Measurements from ENCODE around the gene FSTL5. TPM values are rescaled to one million over a fixed set of nuclear protein-coding genes. Genes with fewer than 3 reads are reported as not detected.

The FSTL5 gene
- total and polyA plus RNA-seq, 5 donors from 2014 or later = not detected

DNA sequence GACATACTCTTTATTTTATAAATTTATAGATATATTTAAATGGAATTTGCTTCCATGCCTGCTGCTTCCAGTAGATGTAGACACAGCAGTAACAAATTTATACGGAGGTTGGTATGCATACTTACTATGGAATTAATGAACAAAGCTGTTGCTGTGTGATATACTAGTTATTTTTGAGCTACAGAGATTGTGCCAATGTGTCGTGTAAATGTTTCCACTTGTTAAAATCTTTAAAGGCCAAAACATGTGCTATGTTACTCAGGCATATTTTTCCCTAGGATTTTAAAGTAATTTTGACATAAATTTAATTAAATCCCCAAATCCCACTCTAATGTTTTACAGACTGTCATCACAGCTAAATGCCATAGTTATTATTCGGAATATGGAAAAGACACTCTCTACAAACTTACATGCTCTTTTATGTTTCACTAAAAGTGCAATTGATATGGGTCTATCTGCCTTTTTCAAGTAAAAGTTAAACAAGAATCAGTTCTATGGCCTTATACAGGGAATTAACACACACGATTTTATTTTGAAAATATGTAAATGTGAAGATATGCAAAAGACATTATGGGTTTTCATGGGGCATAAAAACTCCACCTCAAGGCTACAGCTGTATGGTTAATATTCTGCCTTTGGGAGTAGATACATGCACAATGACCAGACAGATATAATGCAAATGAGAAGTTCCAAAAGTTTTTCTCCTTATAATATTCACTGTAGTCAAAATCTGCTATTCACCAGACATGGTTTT lies 256.8 kb downstream of the FSTL5 start:
- H3K9me3 Mint-ChIP-seq = peaks cover 0 to 7% (median 3%) of the 10 kb centered on the region in 7 donors
- Histone ChIP-seq H3K27me3 (ENCODE audit: control insufficient read depth, insufficient read depth, low read length) (no peaks in the 10 kb centered on the region), H3K27ac (ENCODE audit: insufficient read depth, low read length, poor library complexity, severe bottlenecking) (no peak overlapping the region), H3K4me1 (ENCODE audit: control insufficient read depth, insufficient read depth, low read length, poor library complexity, severe bottlenecking) (no peaks in the 10 kb centered on the region), H3K4me3 (ENCODE audit: low read depth, low read length) (no peak overlapping the region), H3K9me3 (ENCODE audit: control insufficient read depth in 2 of 2, low read length in 2 of 2) (no peaks in the 10 kb centered on the region), H3K36me3 (ENCODE audit: control insufficient read depth, insufficient read depth, low read length) (no peaks in the 10 kb centered on the region)
- ATAC-seq (ENCODE audit: low read depth in 2 of 2) = no peak
- H3K27me3 Mint-ChIP-seq = no peaks in the 10 kb centered on the region
- H3K4me1 Mint-ChIP-seq = no peaks in the 10 kb centered on the region
- no peak overlapping the region for H3K27ac Mint-ChIP-seq
- H3K4me3 Mint-ChIP-seq = no peak overlapping the region
- H3K36me3 Mint-ChIP-seq = no peaks in the 10 kb centered on the region
- DNase-seq = no peak

DNA sequence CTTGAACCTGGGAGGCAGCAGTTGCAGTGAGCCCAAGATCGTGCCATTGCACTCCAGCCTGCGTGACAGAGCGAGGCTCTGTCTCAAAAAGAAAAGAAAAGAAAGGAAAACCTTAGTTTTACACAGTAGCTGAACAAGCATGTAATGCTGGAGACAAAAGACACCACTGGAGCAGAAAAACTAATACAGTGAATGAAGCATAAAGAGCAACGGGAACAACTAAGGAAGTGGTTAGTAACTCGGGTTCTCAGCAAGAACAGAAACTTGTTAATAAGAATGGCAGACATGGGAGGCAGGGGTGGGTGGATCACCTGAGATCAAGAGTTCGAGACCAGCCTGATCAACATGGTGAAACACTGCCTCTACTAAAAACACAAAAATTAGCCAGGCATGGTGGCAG lies 263.7 kb downstream of the FSTL5 start:
- H3K4me1 ChIP-seq (ENCODE audit: control insufficient read depth, insufficient read depth, low read length, poor library complexity, severe bottlenecking) = no peaks in the 10 kb centered on the region
- H3K4me3 ChIP-seq (ENCODE audit: low read depth, low read length) = no peak overlapping the region
- no peak overlapping the region for H3K4me3 Mint-ChIP-seq
- ATAC-seq (ENCODE audit: low read depth in 2 of 2) (no peak), DNase-seq (no peak)
- peaks cover 0 to 14% (median 4%) of the 10 kb centered on the region in 7 donors for H3K9me3 Mint-ChIP-seq
- H3K27me3 ChIP-seq (ENCODE audit: control insufficient read depth, insufficient read depth, low read length) = no peaks in the 10 kb centered on the region
- H3K36me3 Mint-ChIP-seq = no peaks in the 10 kb centered on the region
- H3K27me3 Mint-ChIP-seq = no peaks in the 10 kb centered on the region
- H3K4me1 Mint-ChIP-seq = no peaks in the 10 kb centered on the region
- H3K27ac Mint-ChIP-seq = no peak overlapping the region
- peaks cover 0 to 3% of the 10 kb centered on the region in 2 experiments for H3K9me3 ChIP-seq (ENCODE audit: control insufficient read depth in 2 of 2, low read length in 2 of 2)
- H3K27ac ChIP-seq (ENCODE audit: insufficient read depth, low read length, poor library complexity, severe bottlenecking) = no peak overlapping the region
- no peaks in the 10 kb centered on the region for H3K36me3 ChIP-seq (ENCODE audit: control insufficient read depth, insufficient read depth, low read length)

DNA sequence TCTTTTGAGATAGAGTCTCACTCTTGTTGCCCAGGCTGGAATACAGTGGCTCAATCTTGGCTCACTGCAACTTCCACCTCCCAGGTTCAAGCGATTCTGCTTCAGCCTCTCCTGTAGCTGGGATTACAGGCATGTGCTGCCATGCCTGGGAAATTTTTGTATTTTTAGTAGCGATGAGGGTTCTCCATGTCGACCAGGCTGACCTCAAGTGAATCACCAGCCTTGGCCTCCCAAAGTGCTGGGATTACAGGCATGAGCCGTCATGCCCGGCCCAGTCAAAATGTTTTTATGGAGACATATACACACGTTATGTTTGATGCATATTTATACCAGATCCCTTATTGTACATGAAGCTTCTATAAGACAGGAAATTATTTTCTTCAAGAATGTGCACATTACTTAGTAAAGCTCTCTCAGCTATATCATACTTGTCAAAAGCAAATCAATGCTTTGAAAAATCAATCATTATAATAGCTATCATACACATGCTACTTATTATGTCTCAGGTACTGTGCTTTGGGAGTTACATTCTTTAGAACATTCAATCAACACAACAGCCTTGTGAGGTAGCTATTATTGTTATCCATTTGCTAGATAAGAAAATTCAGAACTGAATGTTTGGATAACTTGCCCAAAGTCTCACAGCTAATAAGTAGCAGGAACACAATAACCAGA lies 269.2 kb downstream of the FSTL5 start:
- Mint-ChIP-seq H3K4me3 (peak overlapping the region in 1 of 4 donors; percentile 7), H3K27ac (no peak overlapping the region), H3K9me3 (peaks cover 0 to 16% (median 0%) of the 10 kb centered on the region in 7 donors), H3K36me3 (no peaks in the 10 kb centered on the region), H3K4me1 (no peaks in the 10 kb centered on the region), H3K27me3 (no peaks in the 10 kb centered on the region)
- H3K4me3 ChIP-seq (ENCODE audit: low read depth, low read length) = no peak overlapping the region
- H3K36me3 ChIP-seq (ENCODE audit: control insufficient read depth, insufficient read depth, low read length) = no peaks in the 10 kb centered on the region
- DNase-seq (no peak), ATAC-seq (ENCODE audit: low read depth in 2 of 2) (no peak)
- no peaks in the 10 kb centered on the region for H3K4me1 ChIP-seq (ENCODE audit: control insufficient read depth, insufficient read depth, low read length, poor library complexity, severe bottlenecking)
- no peaks in the 10 kb centered on the region for H3K27me3 ChIP-seq (ENCODE audit: control insufficient read depth, insufficient read depth, low read length)
- peaks cover 0 to 2% of the 10 kb centered on the region in 2 experiments for H3K9me3 ChIP-seq (ENCODE audit: control insufficient read depth in 2 of 2, low read length in 2 of 2)
- no peak overlapping the region for H3K27ac ChIP-seq (ENCODE audit: insufficient read depth, low read length, poor library complexity, severe bottlenecking)

- H3K9me3 ChIP-seq (ENCODE audit: control insufficient read depth in 2 of 2, low read length in 2 of 2) = no peaks in the 10 kb centered on the region
- H3K4me3 ChIP-seq (ENCODE audit: low read depth, low read length) = no peak overlapping the region
- no peak overlapping the region for H3K27ac ChIP-seq (ENCODE audit: insufficient read depth, low read length, poor library complexity, severe bottlenecking)
- H3K36me3 Mint-ChIP-seq = no peaks in the 10 kb centered on the region
- H3K4me1 ChIP-seq (ENCODE audit: control insufficient read depth, insufficient read depth, low read length, poor library complexity, severe bottlenecking) = no peaks in the 10 kb centered on the region
- H3K27me3 ChIP-seq (ENCODE audit: control insufficient read depth, insufficient read depth, low read length) = no peaks in the 10 kb centered on the region
- DNase-seq (no peak), ATAC-seq (ENCODE audit: low read depth in 2 of 2) (no peak)
- H3K27me3 Mint-ChIP-seq = no peaks in the 10 kb centered on the region
- H3K36me3 ChIP-seq (ENCODE audit: control insufficient read depth, insufficient read depth, low read length) = no peaks in the 10 kb centered on the region
- no peak overlapping the region for H3K4me3 Mint-ChIP-seq
- peaks cover 0 to 13% (median 0%) of the 10 kb centered on the region in 7 donors for H3K9me3 Mint-ChIP-seq
- no peak overlapping the region for H3K27ac Mint-ChIP-seq
- H3K4me1 Mint-ChIP-seq = no peaks in the 10 kb centered on the region
Observed at GRCh38 chr4:161894014-161894413, 269.8 kb downstream of the FSTL5 start.

- ATAC-seq (ENCODE audit: low read depth in 2 of 2) (no peak), DNase-seq (no peak)
- Mint-ChIP-seq H3K4me3 (no peak overlapping the region), H3K4me1 (no peaks in the 10 kb centered on the region), H3K27ac (no peak overlapping the region), H3K27me3 (no peaks in the 10 kb centered on the region), H3K36me3 (no peaks in the 10 kb centered on the region), H3K9me3 (peaks cover 0 to 13% (median 0%) of the 10 kb centered on the region in 7 donors)
- Histone ChIP-seq H3K36me3 (ENCODE audit: control insufficient read depth, insufficient read depth, low read length) (no peaks in the 10 kb centered on the region), H3K9me3 (ENCODE audit: control insufficient read depth in 2 of 2, low read length in 2 of 2) (no peaks in the 10 kb centered on the region), H3K27me3 (ENCODE audit: control insufficient read depth, insufficient read depth, low read length) (no peaks in the 10 kb centered on the region), H3K4me1 (ENCODE audit: control insufficient read depth, insufficient read depth, low read length, poor library complexity, severe bottlenecking) (no peaks in the 10 kb centered on the region), H3K4me3 (ENCODE audit: low read depth, low read length) (no peak overlapping the region), H3K27ac (ENCODE audit: insufficient read depth, low read length, poor library complexity, severe bottlenecking) (no peak overlapping the region)
Observed at GRCh38 chr4:161893566-161893965, 270.2 kb downstream of the FSTL5 start.

DNA sequence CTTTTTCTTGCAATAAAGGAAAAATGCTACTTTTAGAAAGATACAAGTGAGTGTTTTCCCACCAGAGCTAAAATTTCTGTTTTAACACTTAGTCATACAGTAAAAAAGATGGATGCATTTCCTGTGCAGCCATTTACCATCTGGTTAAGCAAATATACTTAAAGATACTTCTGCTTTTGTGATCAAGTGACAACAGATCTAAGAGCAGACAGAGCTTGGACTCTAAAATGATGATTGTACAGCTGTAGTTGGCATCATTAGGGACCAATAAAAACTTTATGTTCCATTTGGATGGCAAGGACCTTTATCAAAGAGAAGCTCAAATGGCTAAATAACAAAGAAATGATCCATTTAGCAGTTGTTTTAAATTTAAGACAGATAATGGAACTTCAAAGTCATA lies 270.8 kb downstream of the FSTL5 start:
- H3K36me3 Mint-ChIP-seq = no peaks in the 10 kb centered on the region
- Histone ChIP-seq H3K9me3 (ENCODE audit: control insufficient read depth in 2 of 2, low read length in 2 of 2) (no peaks in the 10 kb centered on the region), H3K4me1 (ENCODE audit: control insufficient read depth, insufficient read depth, low read length, poor library complexity, severe bottlenecking) (no peaks in the 10 kb centered on the region), H3K27me3 (ENCODE audit: control insufficient read depth, insufficient read depth, low read length) (no peaks in the 10 kb centered on the region), H3K36me3 (ENCODE audit: control insufficient read depth, insufficient read depth, low read length) (no peaks in the 10 kb centered on the region), H3K27ac (ENCODE audit: insufficient read depth, low read length, poor library complexity, severe bottlenecking) (no peak overlapping the region), H3K4me3 (ENCODE audit: low read depth, low read length) (no peak overlapping the region)
- ATAC-seq (ENCODE audit: low read depth in 2 of 2) (no peak), DNase-seq (no peak)
- H3K27ac Mint-ChIP-seq = no peak overlapping the region
- H3K9me3 Mint-ChIP-seq = peaks cover 0 to 16% (median 0%) of the 10 kb centered on the region in 7 donors
- H3K27me3 Mint-ChIP-seq = no peaks in the 10 kb centered on the region
- no peaks in the 10 kb centered on the region for H3K4me1 Mint-ChIP-seq
- no peak overlapping the region for H3K4me3 Mint-ChIP-seq

DNA sequence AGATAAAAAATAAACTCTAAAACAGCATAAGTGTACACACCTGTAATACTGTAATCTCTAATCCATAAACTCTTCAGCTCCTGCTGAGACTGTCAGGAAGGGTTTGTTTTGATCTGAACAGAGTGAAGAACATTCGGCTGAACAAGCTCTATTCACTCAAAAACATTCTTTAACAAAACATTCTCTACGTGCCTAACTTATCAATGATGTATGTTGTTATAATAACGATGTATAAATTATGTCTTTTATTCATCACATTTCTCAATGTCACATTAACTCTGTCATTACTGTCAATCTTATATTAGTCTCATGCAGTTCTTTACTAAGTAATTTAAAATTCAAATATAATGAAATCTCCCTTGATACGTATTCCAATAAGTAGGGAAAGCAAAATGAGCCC lies 280.6 kb downstream of the FSTL5 start:
- Histone ChIP-seq H3K4me3 (ENCODE audit: low read depth, low read length) (no peak overlapping the region), H3K27ac (ENCODE audit: insufficient read depth, low read length, poor library complexity, severe bottlenecking) (no peak overlapping the region), H3K4me1 (ENCODE audit: control insufficient read depth, insufficient read depth, low read length, poor library complexity, severe bottlenecking) (no peaks in the 10 kb centered on the region), H3K9me3 (ENCODE audit: control insufficient read depth in 2 of 2, low read length in 2 of 2) (no peaks in the 10 kb centered on the region), H3K27me3 (ENCODE audit: control insufficient read depth, insufficient read depth, low read length) (no peaks in the 10 kb centered on the region), H3K36me3 (ENCODE audit: control insufficient read depth, insufficient read depth, low read length) (no peaks in the 10 kb centered on the region)
- Mint-ChIP-seq H3K27ac (no peak overlapping the region), H3K4me1 (no peaks in the 10 kb centered on the region), H3K36me3 (no peaks in the 10 kb centered on the region), H3K4me3 (no peak overlapping the region), H3K27me3 (no peaks in the 10 kb centered on the region), H3K9me3 (peaks cover 4 to 19% (median 8%) of the 10 kb centered on the region in 7 donors)
- ATAC-seq (ENCODE audit: low read depth in 2 of 2) (no peak), DNase-seq (no peak)

DNA sequence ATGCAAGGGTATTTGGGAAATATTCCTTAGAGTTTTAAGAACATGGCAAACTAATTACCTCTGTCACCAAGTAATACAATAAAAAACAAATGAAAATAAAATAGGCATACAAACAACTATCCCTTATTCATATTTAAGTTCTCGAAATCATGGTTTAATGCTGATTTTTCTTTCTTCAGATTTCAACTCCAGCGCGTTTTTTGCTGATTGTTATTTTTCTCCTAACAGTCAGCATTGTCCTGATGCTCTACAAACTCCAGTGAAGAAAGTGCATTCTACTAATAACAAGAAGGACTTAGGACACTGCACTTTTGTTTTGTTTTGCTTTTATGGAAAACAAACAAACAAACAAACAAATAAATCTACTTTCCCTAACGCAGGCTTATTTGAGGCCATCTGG lies 282.4 kb downstream of the FSTL5 start:
- Histone ChIP-seq H3K27me3 (ENCODE audit: control insufficient read depth, insufficient read depth, low read length) (no peaks in the 10 kb centered on the region), H3K36me3 (ENCODE audit: control insufficient read depth, insufficient read depth, low read length) (no peaks in the 10 kb centered on the region), H3K4me3 (ENCODE audit: low read depth, low read length) (no peak overlapping the region), H3K9me3 (ENCODE audit: control insufficient read depth in 2 of 2, low read length in 2 of 2) (no peaks in the 10 kb centered on the region), H3K27ac (ENCODE audit: insufficient read depth, low read length, poor library complexity, severe bottlenecking) (no peak overlapping the region), H3K4me1 (ENCODE audit: control insufficient read depth, insufficient read depth, low read length, poor library complexity, severe bottlenecking) (no peaks in the 10 kb centered on the region)
- Mint-ChIP-seq H3K27me3 (no peaks in the 10 kb centered on the region), H3K4me1 (no peaks in the 10 kb centered on the region), H3K36me3 (no peaks in the 10 kb centered on the region), H3K27ac (no peak overlapping the region), H3K9me3 (peaks cover 4 to 8% (median 8%) of the 10 kb centered on the region in 7 donors), H3K4me3 (no peak overlapping the region)
- no peak for ATAC-seq (ENCODE audit: low read depth in 2 of 2)
- DNase-seq = no peak
